CD4-positive, alpha-beta T cell treated with Interleukin-4 for 4 hours (primary cell): ENCODE measurements around the gene SESN1.
A peak's percentile ranks its signal among the peaks of the same experiment; 100 is the strongest.

Experiments used
- DNase-seq: peaks from one replicate; pipeline ENCODE4 v3.0.0-alpha.2; 2020

SESN1 gene

DNA sequence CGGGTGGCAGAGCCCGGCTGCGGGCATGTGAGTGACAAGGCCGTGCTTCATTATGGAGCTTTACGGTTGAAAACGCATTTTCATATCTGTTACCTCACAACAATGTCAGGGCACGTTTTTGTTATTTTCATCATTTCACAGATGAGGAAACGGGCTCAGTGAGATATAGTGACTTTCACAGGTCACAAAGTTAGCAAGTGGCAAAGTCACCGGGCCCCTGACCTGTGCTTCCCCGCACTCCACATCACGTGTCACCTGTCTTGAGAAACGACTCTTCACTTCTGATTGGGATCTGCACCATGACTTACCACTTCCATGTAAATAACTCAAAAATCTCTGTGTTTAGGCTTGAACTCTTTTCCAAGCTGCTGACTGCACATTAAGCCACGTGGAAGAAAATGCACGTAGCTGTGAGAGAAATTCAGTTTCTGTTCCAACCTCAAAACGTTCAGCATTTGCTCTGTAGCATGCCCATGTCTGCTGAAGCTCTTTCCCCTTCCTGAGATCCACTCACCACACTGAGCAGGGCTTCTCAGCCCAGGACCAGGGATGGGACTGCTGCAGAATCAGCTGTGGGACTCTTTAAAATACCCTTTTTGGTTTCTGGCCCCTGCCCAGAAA lies 139.2 kb downstream of the SESN1 start:
- no peak for DNase-seq

DNA sequence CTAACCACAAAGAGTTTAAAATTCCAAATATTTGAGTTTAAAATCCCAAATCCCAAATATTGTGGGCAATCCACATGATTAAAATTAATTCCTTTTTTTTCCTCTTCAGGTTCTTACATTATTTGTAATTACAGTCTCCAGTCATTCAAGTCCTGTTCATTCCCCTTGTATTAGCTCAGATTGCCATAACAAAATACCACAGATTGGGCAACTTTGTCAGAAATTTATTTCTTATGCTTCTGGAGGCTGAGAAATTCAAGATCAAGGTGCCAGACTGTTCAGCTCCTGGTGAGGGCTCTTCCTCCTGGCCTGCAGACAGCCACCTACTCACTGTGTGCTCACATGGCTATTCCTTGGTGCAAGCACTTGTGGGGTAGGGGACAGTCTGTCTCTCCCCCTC lies 141.0 kb downstream of the SESN1 start:
- no peak for DNase-seq

DNA sequence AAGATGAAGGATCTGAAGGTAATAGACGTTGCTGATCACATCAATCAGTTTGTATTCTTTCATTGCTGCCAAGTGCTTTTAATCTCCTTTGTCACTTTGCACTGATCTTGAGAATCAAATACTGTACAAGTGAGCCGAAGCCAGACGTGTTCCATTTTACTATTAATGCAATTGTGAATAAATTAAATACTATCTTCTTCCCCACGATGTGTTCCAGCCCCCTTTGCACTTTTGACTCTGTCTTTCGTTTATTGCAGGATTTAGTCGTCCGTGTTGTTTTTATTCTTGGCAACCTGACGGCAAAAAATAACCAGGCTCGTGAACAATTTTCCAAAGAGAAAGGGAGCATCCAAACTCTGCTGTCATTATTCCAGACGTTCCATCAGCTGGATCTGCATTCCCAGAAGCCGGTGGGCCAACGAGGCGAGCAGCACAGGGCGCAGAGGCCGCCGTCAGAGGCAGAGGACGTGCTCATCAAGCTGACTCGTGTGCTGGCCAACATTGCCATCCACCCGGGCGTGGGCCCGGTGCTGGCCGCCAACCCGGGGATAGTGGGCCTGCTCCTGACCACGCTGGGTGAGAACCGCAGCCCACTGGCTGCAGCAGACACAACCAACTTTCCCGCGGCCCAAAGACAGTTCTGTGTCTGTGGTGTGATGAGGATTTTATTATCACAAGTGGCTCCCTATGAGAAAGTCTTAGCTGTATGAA lies 141.7 kb downstream of the SESN1 start:
- no peak for DNase-seq

DNA sequence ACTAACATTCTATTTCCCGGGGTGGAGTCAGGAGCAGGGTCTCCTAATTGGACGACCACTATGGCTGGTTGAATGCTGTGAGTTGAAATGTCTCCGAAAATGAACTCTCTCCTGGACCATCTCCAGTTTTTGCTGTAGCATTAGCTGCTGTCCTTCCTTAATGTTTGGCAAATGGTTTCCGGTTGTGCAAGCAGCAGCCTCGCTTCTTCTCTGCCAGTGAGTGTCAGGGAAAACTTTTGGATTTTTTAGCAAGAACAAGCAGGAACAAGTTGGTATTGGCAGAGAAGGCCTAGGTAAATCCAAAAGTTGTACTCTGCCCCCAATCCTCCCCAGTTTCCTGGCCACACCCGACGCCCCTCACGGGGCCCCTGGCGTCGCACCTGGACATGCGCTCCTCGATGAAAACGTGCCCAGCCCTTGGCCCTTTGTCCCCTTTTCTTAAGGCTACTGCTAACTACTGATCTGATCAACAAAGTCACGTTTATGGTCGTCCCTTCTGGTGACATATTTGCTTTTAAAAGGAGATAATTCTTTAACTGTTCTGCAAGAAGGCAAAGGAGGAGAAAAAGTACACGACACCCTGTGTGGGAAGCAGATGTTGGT lies 143.2 kb downstream of the SESN1 start:
- DNase-seq = no peak

DNA sequence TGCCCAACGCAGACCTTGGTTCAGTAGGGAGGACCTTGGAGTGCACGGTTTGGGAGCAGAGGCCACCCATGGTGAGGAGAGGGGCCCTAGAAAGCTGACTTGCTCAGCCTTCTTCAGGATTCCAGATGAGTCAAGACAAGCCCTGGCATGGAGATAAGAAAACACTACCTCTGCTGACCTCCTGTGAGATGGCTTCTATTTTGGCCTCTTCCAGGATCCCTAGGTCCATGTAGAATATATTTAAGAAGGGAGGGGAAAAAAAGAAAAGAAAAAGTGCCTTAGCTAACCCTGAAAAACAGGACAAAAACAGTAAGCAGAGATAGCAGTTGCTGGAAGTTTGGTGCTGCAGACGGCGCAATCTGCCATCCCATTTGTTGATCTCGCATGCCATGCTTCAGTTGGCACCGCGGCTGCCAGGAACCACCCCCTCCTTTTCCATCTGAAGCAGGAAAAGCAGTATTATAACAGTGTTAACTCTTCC lies 146.4 kb downstream of the SESN1 start:
- DNase-seq = no peak

DNA sequence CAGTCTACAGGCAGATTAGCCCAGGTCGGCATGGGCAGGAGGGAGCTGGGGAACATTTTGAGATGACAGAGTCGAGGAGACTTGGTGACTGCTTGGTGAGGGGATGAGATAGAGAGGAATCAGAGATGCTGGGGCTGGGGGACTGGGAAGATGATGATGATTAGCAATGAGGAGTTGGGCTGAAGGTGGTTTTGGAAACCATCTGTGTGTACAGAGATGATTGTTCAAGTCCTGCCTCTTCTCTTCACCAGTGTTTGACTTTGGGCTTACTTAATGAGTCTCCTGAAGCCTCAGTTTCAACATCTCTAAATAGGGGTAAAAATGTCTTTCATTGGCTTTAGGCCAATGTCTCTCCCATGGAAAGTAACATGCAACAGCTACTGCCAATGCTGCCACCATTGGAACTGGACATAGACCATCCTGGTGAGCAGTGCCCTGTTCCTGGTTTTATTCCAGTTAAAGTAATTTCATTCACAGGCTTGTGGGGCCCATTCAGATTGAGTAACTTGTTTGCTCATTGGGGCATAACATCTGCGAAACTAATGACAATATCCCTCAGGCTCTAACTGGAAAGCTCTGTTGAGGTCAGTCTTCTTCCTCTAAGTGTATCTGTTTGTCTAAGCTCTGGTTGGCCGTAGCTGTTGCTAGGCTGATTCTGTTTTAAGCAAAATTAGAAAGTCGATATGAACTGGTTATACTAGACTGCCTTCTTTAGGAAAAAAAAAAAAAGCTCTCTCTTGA lies 147.4 kb downstream of the SESN1 start:
- no peak for DNase-seq

DNA sequence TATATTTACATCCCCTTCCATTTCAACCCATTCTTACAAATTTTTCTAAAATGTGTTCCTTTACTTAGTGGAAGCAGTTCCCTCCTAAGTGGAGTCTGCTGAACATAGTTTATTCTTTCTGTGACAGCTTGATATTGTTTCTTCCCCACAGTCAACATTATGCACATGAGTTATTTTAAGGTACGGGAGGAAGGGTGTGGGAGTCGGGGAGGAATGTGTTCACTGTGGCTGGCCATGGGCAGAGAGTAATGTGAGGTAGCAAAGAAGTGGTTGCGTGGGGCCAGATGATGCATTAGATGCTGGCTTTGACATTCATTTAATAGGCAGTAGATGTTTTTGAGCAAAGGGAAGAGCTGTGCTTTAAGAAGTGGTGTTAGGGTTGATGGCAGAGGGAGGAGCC lies 148.0 kb downstream of the SESN1 start:
- DNase-seq = no peak

DNA sequence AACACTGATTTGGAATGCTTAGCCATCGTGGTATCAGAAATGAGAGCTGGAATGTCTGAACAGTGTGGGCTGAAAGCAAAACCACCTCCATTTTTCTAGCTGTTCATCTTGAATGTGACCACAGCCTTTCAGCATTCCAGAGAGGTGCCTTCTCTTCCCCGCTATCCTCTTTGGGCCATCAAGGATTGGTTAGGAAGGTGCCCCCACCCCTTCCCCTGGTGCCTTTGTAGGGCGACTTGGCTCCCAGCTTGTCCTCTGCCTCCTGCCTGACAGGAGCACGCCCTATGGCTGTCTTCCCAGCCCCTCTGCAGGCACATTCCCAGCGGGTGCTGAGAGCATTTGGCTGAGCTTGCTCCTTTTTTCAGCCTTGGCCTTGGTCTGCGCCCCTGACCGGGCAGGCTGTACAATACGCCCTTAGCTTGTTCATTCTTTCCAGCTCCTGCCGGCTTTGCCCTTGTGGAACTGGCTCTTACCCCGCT lies 148.9 kb downstream of the SESN1 start:
- DNase-seq = no peak

DNA sequence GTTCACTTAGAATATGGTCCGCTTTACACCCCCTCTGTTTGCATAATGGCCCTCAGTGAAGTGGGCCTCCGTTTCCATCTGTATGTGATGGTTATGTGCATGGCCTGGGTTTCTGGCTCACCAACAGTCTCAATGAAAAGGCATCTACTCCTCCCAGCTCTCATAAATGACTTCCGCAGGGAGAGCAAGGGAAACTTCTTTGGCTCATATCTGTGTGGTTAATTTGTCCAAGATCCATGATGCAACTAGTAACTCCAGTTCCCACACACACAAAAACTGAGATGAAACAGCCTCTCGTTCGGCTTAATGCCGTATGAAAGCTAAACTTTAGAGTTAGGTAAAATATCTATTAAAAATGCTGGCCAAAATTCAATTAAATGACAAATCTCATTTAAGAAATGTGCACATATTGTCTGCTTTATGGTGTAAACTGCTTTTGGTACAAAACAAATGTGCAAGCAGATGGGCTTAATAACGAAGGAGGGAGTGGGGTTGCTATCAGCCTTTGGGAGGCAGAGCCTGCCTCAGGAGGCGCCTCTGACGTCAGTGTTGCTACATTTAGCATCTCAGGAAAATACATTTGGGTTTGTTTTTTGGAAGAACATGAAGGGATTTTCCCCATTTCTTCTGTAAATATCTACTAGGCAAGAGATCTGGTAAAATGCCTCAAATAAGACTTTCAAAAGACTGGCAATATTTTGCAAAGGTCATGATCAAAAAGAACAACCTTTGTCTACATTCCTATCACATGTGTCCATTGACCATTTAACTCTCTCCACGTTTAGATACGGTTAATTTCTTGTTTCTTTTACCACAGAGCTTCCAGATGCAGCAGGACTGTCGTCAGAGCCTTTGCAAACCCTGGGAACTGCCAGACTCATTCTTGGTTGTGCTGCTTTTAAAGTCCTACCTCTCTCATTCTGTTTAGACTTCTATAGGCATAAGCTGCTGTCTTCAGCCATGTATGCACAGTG lies 149.7 kb downstream of the SESN1 start:
- DNase-seq = no peak

DNA sequence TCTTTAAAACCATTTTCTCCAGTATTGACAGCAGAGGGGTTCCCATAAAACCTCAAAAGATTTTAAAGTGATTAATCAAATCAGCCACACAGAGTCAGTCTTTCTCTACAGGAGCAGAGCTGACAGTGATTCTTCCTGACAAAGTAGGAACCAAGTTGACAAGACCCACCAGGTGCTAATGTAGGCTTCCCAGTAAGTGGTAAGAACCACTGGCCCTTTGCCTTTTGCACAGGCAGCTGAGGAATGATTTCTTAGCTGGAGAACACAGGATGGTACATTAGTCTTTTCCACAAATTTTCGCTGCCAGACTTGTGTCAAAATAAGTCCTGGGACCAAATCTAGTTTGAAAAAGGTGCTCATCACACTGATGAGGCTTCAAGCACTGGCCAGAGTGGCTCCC lies 150.6 kb downstream of the SESN1 start:
- no peak for DNase-seq

DNA sequence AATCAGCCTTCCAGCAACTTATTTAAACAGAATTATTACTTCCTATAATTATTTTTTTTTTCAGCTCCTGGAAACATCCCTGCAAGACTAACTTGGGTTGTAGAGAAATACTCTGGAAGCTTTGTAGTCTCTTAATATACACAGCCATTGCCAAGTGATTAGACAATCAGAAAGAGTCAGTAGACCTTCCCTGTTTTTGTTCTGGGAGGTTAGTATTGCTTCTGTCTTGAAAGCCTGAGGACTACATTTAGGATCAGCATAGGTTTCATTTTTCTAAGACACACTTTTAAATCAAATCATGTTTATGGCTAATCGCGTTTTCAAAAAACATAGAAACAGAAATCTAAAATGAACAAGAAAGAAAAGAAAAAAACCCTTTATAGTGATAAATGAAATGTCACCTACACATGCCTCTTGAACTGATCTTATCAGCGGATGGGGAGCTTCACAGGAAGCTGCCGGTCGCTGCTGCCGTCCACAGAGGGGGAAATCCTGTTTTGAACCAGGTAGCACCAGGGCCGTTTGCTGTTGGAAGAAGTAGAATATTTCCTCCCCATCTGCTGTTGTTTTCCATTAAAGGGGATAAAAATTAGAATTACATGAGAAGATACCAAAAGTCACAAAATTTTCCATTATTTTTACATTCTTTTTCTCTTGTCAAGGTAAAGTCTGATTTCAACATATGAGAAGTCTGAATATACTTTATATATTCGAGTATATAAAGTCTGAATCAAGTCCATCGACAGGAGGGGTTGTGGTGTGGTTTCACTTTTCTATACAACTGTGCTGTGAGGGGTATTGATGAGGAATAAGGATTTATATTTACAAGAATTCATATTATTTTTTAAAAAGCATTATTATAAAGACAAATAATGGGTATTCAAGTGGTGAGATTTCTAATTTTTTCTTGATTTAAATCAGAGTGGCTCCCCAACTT lies 151.8 kb downstream of the SESN1 start:
- peak; percentile 80 for DNase-seq

DNA sequence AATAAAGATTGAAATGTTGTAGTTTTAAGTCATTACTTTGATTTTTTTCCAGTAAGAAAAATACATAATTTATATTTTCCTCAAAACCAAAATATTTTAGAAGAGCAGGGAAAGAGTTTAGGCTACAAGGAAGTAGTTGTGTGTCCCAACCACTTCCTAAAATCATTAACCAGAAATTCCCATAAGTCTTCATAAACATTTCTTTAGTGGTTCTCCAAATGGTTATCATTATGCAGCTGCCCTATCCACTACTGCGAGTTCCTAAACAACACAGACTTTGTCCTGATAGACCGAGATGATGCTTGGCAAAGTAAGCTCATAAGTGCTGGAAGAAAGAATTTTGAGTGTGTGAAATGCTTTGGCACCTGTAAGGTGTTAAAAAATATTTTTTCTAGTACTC lies 152.8 kb downstream of the SESN1 start:
- no peak for DNase-seq

DNA sequence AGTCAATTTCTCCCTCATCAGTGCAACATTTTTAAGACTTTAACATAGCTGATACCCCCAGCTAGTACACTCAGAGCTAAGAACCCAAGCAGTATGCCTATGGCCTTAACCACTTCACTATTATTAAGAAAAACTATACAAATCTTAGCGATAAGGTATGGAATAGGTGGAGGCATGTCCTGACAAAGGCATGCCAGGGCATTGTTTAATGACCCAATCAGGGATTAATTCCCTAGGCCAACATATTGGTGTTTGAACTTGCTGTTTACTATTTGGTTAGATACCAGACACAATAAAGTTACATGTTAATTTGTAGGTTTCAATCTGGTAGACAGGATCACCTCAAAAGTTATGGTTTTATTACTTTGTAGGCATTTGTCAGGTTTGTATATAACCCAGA lies 153.4 kb downstream of the SESN1 start:
- no peak for DNase-seq

DNA sequence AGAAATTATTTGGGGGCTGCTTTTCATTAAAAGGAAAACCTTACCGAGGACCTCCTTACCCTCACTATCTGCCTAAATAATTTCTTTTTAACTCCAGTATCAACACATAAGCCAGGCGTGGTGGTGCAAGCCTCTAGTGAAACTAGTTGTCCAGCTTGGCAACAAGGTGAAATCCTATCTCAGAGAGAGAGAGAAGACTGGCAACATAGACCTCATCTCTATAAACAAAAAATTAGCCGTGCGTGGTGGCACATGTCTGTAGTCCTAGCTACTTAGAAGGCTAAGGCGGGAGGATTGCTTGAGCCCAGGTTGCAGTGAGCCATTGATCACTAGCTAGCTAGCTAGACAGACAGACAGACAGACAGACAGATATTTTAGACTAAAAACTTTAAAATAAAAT lies 153.9 kb downstream of the SESN1 start:
- DNase-seq = no peak

DNA sequence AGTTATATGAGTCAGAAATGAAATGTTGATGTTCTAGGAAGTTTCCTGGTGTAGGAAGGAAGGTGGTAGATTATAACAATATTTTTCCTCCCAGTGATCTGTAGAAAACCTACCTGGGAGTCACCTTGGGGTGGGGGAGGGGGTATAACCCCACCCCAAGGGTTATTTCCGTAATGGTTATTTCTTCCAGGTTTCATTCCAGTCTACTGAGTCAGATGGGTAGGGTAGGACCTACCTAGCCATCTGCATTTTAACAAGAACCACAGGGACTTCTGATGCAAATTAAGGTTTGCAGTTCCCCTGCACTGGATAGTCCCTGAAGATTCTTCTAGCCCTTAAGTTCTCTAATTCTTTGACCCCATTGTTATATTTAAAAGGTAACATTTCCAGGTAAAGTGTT lies 157.5 kb downstream of the SESN1 start:
- DNase-seq = no peak
